HepG2 (cell line): ENCODE results near the gene HPCAL1. TPM values are rescaled to one million over a fixed set of nuclear protein-coding genes. Genes with fewer than 3 reads are reported as not detected.

Experiments
- AGO1 ChIP-seq: fragments of 200-400 bp; formaldehyde crosslinking; IDR thresholded peaks from 2 replicates; pipeline ENCODE4 v1.6.1; 2017; ENCODE audit warnings: mild to moderate bottlenecking, low read depth, low read length, moderate library complexity; ENCODE audit not compliant: poor library complexity, severe bottlenecking
- ATRX ChIP-seq: sonication (generic); formaldehyde crosslinking; IDR thresholded peaks from 2 replicates; pipeline ENCODE4 v1.4.0; 2020; ENCODE audit warnings: missing genetic modification reagents, borderline replicate concordance
- CHD2 ChIP-seq: IDR thresholded peaks from 2 replicates; pipeline ENCODE4 v1.6.1; 2011; ENCODE audit warnings: low read depth, low read length, improper control_type of control experiment
- GPN1 ChIP-seq: sonication (generic); formaldehyde crosslinking; IDR thresholded peaks from 2 replicates; pipeline ENCODE4 v1.5.1; 2020; ENCODE audit warnings: missing genetic modification reagents, borderline replicate concordance
- HMGA1 ChIP-seq: sonication (generic); formaldehyde crosslinking; conservative IDR thresholded peaks from 2 replicates; pipeline ENCODE4 v1.4.0; 2020; ENCODE audit warnings: missing genetic modification reagents
- HNRNPUL1 ChIP-seq: fragments of 200-400 bp; formaldehyde crosslinking; IDR thresholded peaks from 2 replicates; pipeline ENCODE4 v1.6.1; 2017; ENCODE audit warnings: low read depth, mild to moderate bottlenecking, low read length, moderate library complexity
- JUNB ChIP-seq: sonication (generic); formaldehyde crosslinking; IDR thresholded peaks from 2 replicates; pipeline ENCODE4 v1.8.0; 2022; ENCODE audit warnings: missing genetic modification reagents, mild to moderate bottlenecking, borderline replicate concordance
- NBN ChIP-seq: fragments of 450-650 bp; conservative IDR thresholded peaks from 2 replicates; pipeline ENCODE4 v1.6.1; 2017
- POLR2G ChIP-seq: fragments of 200-400 bp; formaldehyde crosslinking; IDR thresholded peaks from 2 replicates; pipeline ENCODE4 v1.6.1; 2018; ENCODE audit warnings: mild to moderate bottlenecking, low read depth, low read length, moderate library complexity
- RARG ChIP-seq: sonication (generic); formaldehyde crosslinking; IDR thresholded peaks from 2 replicates; pipeline ENCODE4 v1.4.0; 2020; ENCODE audit warnings: low read depth, mild to moderate bottlenecking, missing genetic modification reagents
- ZBTB21 ChIP-seq: sonication (generic); formaldehyde crosslinking; IDR thresholded peaks from 2 replicates; pipeline ENCODE4 v1.4.0; 2020; ENCODE audit warnings: missing genetic modification reagents
- ZMYM4 ChIP-seq: sonication (generic); formaldehyde crosslinking; IDR thresholded peaks from 2 replicates; pipeline ENCODE4 v1.8.1; 2023; ENCODE audit warnings: mild to moderate bottlenecking, missing genetic modification reagents
- ZNF101 ChIP-seq: sonication (generic); formaldehyde crosslinking; IDR thresholded peaks from 2 replicates; pipeline ENCODE4 v1.4.0; 2020; ENCODE audit warnings: mild to moderate bottlenecking, low read depth, missing genetic modification reagents, borderline replicate concordance
- ZNF12 ChIP-seq: sonication (generic); formaldehyde crosslinking; IDR thresholded peaks from 2 replicates; pipeline ENCODE4 v1.5.0; 2020; ENCODE audit warnings: missing genetic modification reagents
- ZNF546 ChIP-seq: sonication (generic); formaldehyde crosslinking; conservative IDR thresholded peaks from 2 replicates; pipeline ENCODE4 v1.8.1; 2023; ENCODE audit warnings: mild to moderate bottlenecking, missing genetic modification reagents
- ZNF549 ChIP-seq: sonication (generic); formaldehyde crosslinking; IDR thresholded peaks from 2 replicates; pipeline ENCODE4 v1.5.0; 2020; ENCODE audit warnings: missing genetic modification reagents
- ZNF710 ChIP-seq: sonication (generic); formaldehyde crosslinking; IDR thresholded peaks from 2 replicates; pipeline ENCODE4 v1.5.0; 2020; ENCODE audit warnings: mild to moderate bottlenecking, missing genetic modification reagents, borderline replicate concordance
- polyA plus RNA-seq, 8 experiments: library from polyadenylated mRNA; depleted of rRNA in 3 of 8; stranded (reverse) in 7 of 8; unstranded in 1 of 8; fragments of >200 nt; fragmentation: Illumina TruSeq in 4 of 8; extraction: Trizol in 4 of 8; gene quantifications; 2 replicates each; pipeline versions ENCODE4 v1.2.1 to v1.2.3, GENCODE V29; 2011 to 2016; ENCODE audit warnings: low read depth in 4 of 8, missing spikeins in 1 of 8, mixed read lengths in 1 of 8; ENCODE audit not compliant: insufficient read depth in 1 of 8
- total RNA-seq, 5 experiments: library from RNA; depleted of rRNA; stranded (reverse); fragments of >200 nt; fragmentation: Illumina TruSeq; extraction: Trizol; gene quantifications; 2 replicates each; pipeline ENCODE4 v1.2.3, GENCODE V29; 2016; ENCODE audit warnings: low read depth in 1 of 5
- TF ChIP-seq, protein P1 (sequence below): sonication (generic); formaldehyde crosslinking; IDR thresholded peaks from 2 replicates; pipeline ENCODE4 v1.5.1; 2020; ENCODE audit warnings: mild to moderate bottlenecking, missing genetic modification reagents, moderate library complexity
- TF ChIP-seq, protein P2 (sequence below): sonication (generic); formaldehyde crosslinking; conservative IDR thresholded peaks from 2 replicates; pipeline ENCODE4 v1.4.0; 2020; ENCODE audit warnings: mild to moderate bottlenecking, missing genetic modification reagents, moderate library complexity
- TF ChIP-seq, protein P3 (sequence below): IDR thresholded peaks from 2 replicates; pipeline ENCODE4 v1.6.1; 2016; ENCODE audit warnings: mild to moderate bottlenecking
- TF ChIP-seq, protein P4 (sequence below): sonication (generic); formaldehyde crosslinking; IDR thresholded peaks from 2 replicates; pipeline ENCODE4 v1.8.0; 2022; ENCODE audit warnings: missing genetic modification reagents, mild to moderate bottlenecking, inconsistent platforms, borderline replicate concordance

The HPCAL1 gene
- total and polyA plus RNA-seq, 2 of the 13 experiments (the other 11 are each of a cell fraction or from before 2014, with no cell fraction given) = 29.5 to 29.9 TPM

DNA sequence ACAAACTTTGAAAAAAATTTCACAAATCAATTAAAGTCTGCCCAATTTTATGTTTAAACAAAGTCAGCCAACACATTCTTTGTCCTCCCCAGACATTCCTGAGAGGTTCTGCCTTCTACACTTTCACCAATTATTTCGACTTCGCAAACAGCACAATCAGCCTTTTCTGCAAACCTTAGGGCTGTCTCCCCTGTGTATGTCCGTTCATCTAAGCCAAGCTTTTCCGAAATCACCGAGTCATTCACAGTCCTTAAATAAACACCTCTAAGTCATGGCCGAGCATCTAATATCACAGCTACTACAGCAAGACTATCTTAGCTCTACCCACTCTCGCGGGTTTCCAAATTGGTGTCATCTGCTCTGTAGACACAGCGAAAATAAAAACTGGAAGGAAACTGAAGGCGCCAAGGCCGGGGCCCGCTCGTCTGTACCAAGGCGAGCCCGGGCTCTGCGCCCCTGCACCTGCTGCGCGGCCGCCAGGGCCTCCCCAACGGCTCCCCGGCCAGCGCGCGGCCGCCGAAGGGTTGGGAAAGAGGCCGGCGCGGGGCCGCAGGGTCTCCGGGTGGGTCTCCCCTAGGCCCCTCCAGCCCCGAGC lies 144.7 kb downstream of the HPCAL1 start (continued):
- TF ChIP-seq, protein P1, sequence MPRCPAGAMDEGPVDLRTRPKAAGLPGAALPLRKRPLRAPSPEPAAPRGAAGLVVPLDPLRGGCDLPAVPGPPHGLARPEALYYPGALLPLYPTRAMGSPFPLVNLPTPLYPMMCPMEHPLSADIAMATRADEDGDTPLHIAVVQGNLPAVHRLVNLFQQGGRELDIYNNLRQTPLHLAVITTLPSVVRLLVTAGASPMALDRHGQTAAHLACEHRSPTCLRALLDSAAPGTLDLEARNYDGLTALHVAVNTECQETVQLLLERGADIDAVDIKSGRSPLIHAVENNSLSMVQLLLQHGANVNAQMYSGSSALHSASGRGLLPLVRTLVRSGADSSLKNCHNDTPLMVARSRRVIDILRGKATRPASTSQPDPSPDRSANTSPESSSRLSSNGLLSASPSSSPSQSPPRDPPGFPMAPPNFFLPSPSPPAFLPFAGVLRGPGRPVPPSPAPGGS (CRISPR knock-in tag) = no peak
- TF ChIP-seq ZMYM4 = no peak; the same call in 1 of the 2 replicates
- no peak for TF ChIP-seq AGO1
- no peak for TF ChIP-seq ZBTB21 (CRISPR knock-in tag)
- no peak for TF ChIP-seq HMGA1 (CRISPR knock-in tag)
- no peak for TF ChIP-seq RARG (CRISPR knock-in tag)
- no peak for TF ChIP-seq HNRNPUL1
- no peak for TF ChIP-seq ZNF710 (CRISPR knock-in tag)
- TF ChIP-seq JUNB (CRISPR knock-in tag) = no peak
- TF ChIP-seq, protein P2, sequence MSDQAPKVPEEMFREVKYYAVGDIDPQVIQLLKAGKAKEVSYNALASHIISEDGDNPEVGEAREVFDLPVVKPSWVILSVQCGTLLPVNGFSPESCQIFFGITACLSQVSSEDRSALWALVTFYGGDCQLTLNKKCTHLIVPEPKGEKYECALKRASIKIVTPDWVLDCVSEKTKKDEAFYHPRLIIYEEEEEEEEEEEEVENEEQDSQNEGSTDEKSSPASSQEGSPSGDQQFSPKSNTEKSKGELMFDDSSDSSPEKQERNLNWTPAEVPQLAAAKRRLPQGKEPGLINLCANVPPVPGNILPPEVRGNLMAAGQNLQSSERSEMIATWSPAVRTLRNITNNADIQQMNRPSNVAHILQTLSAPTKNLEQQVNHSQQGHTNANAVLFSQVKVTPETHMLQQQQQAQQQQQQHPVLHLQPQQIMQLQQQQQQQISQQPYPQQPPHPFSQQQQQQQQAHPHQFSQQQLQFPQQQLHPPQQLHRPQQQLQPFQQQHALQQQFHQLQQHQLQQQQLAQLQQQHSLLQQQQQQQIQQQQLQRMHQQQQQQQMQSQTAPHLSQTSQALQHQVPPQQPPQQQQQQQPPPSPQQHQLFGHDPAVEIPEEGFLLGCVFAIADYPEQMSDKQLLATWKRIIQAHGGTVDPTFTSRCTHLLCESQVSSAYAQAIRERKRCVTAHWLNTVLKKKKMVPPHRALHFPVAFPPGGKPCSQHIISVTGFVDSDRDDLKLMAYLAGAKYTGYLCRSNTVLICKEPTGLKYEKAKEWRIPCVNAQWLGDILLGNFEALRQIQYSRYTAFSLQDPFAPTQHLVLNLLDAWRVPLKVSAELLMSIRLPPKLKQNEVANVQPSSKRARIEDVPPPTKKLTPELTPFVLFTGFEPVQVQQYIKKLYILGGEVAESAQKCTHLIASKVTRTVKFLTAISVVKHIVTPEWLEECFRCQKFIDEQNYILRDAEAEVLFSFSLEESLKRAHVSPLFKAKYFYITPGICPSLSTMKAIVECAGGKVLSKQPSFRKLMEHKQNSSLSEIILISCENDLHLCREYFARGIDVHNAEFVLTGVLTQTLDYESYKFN (CRISPR knock-in tag) = no peak
- no peak for TF ChIP-seq ZNF546
- TF ChIP-seq GPN1 = no peak
- no peak for TF ChIP-seq NBN
- TF ChIP-seq, protein P3, sequence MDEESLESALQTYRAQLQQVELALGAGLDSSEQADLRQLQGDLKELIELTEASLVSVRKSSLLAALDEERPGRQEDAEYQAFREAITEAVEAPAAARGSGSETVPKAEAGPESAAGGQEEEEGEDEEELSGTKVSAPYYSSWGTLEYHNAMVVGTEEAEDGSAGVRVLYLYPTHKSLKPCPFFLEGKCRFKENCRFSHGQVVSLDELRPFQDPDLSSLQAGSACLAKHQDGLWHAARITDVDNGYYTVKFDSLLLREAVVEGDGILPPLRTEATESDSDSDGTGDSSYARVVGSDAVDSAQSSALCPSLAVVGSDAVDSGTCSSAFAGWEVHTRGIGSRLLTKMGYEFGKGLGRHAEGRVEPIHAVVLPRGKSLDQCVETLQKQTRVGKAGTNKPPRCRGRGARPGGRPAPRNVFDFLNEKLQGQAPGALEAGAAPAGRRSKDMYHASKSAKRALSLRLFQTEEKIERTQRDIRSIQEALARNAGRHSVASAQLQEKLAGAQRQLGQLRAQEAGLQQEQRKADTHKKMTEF (CRISPR knock-in tag) = no peak
- TF ChIP-seq ATRX = no peak
- TF ChIP-seq CHD2 = peak; percentile 72
- TF ChIP-seq, protein P4, sequence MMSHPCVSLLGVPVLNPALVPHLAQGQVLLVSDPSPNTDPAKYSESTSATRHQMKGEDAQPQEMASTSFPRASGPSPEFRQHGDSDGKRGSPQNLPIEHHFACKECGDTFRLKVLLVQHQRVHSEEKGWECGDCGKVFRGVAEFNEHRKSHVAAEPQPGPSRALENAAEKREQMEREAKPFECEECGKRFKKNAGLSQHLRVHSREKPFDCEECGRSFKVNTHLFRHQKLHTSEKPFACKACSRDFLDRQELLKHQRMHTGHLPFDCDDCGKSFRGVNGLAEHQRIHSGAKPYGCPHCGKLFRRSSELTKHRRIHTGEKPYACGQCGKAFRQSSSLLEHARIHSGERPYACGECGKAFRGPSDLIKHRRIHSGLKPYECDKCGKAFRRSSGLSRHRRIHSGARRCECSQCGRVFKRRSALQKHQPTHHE (CRISPR knock-in tag) = no peak
- no peak for TF ChIP-seq ZNF12 (CRISPR knock-in tag)
- no peak for TF ChIP-seq ZNF101
- TF ChIP-seq ZNF549 (CRISPR knock-in tag) = 0 out of 2 replicates have a peak, but pooled peaks have one; percentile 53
- no peak for TF ChIP-seq POLR2G
